ENCODE measurements around the gene PCDHGB4. TPM values are rescaled to one million over a fixed set of nuclear protein-coding genes. Genes with fewer than 3 reads are reported as not detected.
"Not testable (repeated sequence)": the region's sequence is repeated elsewhere in the genome, so short reads cannot be mapped to it uniquely, and the experiment has no call there.

The PCDHGB4 gene
- total and polyA plus RNA-seq, 4 donors: 0.31 to 12.1 (median 4.0) TPM

- no peak overlapping the region for H3K9ac ChIP-seq (ENCODE audit: insufficient read depth in 1 of 2, low read length in 2 of 2)
- no peak overlapping the region for H3K4me3 ChIP-seq
- H3K36me3 ChIP-seq (ENCODE audit: control insufficient read depth in 4 of 4, insufficient read depth in 4 of 4, low read length in 4 of 4): peaks cover 0 to 17% (median 0%) of the 10 kb centered on the region in 4 donors
- no peak for TF ChIP-seq CTCF (IDR thresholded peaks at IDR 0.05; ENCODE audit: control extremely low read depth, extremely low read depth)
- no peaks in the 10 kb centered on the region for H3K4me1 ChIP-seq (ENCODE audit: control insufficient read depth in 5 of 5, insufficient read depth in 5 of 5, low read length in 5 of 5)
- H3K27me3 ChIP-seq (ENCODE audit: control insufficient read depth in 3 of 3, insufficient read depth in 3 of 3, low read length in 2 of 3): peaks cover 0 to 2% (median 0%) of the 10 kb centered on the region in 3 donors
- 34 to 35% methylated on average over 21 of the region's 21 CpGs for WGBS, 2 donors
- peaks cover 3 to 44% (median 19%) of the 10 kb centered on the region in 4 donors for H3K9me3 ChIP-seq (ENCODE audit: control insufficient read depth in 4 of 4, insufficient read depth in 3 of 4, low read length in 3 of 4)
- ATAC-seq (ENCODE audit: insufficient read depth, low FRiP score): no peak
- DNase-seq: no peak
- no peak overlapping the region for H3K27ac ChIP-seq (ENCODE audit: low read depth in 1 of 2, low read length in 1 of 2)
Observed at GRCh38 chr5:141393267-141393666, 5.8 kb downstream of the PCDHGB4 start.

- H3K9me3 ChIP-seq (ENCODE audit: control insufficient read depth in 4 of 4, insufficient read depth in 3 of 4, low read length in 3 of 4): peaks cover 3 to 39% (median 17%) of the 10 kb centered on the region in 4 donors
- not testable (repeated sequence) for H3K27me3 ChIP-seq (ENCODE audit: control insufficient read depth in 3 of 3, insufficient read depth in 3 of 3, low read length in 2 of 3); ATAC-seq (ENCODE audit: insufficient read depth, low FRiP score); H3K4me1 ChIP-seq (ENCODE audit: control insufficient read depth in 5 of 5, insufficient read depth in 5 of 5, low read length in 5 of 5); H3K4me3 ChIP-seq; H3K9ac ChIP-seq (ENCODE audit: insufficient read depth in 1 of 2, low read length in 2 of 2); DNase-seq; H3K27ac ChIP-seq (ENCODE audit: low read depth in 1 of 2, low read length in 1 of 2)
- 34 to 36% methylated on average over 41 to 45 of the region's 53 CpGs for WGBS, 2 donors
- H3K36me3 ChIP-seq (ENCODE audit: control insufficient read depth in 4 of 4, insufficient read depth in 4 of 4, low read length in 4 of 4): peaks cover 0 to 16% (median 0%) of the 10 kb centered on the region in 4 donors
Observed at GRCh38 chr5:141394401-141395187, 7.1 kb downstream of the PCDHGB4 start.

GRCh38 chr5:141397756-141398551, 10.5 kb downstream of the PCDHGB4 start, which contains the start of gene PCDHGB5:
TSS of gene PCDHGB5 (plus strand) at chr5:141397947. CDS start at chr5:141398128, 181 bp downstream.
- H3K27me3 ChIP-seq (ENCODE audit: control insufficient read depth in 3 of 3, insufficient read depth in 3 of 3, low read length in 2 of 3); H3K27ac ChIP-seq (ENCODE audit: low read depth in 1 of 2, low read length in 1 of 2); H3K36me3 ChIP-seq (ENCODE audit: control insufficient read depth in 4 of 4, insufficient read depth in 4 of 4, low read length in 4 of 4); H3K9ac ChIP-seq (ENCODE audit: insufficient read depth in 1 of 2, low read length in 2 of 2); H3K4me1 ChIP-seq (ENCODE audit: control insufficient read depth in 5 of 5, insufficient read depth in 5 of 5, low read length in 5 of 5); H3K4me3 ChIP-seq: not testable (repeated sequence)
- ATAC-seq (ENCODE audit: insufficient read depth, low FRiP score) (peak; percentile 62), DNase-seq (peak in 2 of 3 donors; percentile 31 to 44)
- peaks cover 3 to 38% (median 22%) of the 10 kb centered on the region in 4 donors for H3K9me3 ChIP-seq (ENCODE audit: control insufficient read depth in 4 of 4, insufficient read depth in 3 of 4, low read length in 3 of 4)
- peak; percentile 22 for TF ChIP-seq CTCF (IDR thresholded peaks at IDR 0.05; ENCODE audit: control extremely low read depth, extremely low read depth)
- WGBS, 2 donors: 5% methylated on average over 20 to 24 of the region's 43 CpGs

- H3K9me3 ChIP-seq (ENCODE audit: control insufficient read depth in 4 of 4, insufficient read depth in 3 of 4, low read length in 3 of 4): peaks cover 3 to 40% (median 24%) of the 10 kb centered on the region in 4 donors
- H3K4me3 ChIP-seq: no peak overlapping the region
- DNase-seq (no peak), ATAC-seq (ENCODE audit: insufficient read depth, low FRiP score) (no peak)
- TF ChIP-seq CTCF (IDR thresholded peaks at IDR 0.05; ENCODE audit: control extremely low read depth, extremely low read depth): no peak
- 23 to 30% methylated on average over 15 of the region's 15 CpGs for WGBS, 2 donors
- H3K36me3 ChIP-seq (ENCODE audit: control insufficient read depth in 4 of 4, insufficient read depth in 4 of 4, low read length in 4 of 4): peaks cover 0 to 5% (median 0%) of the 10 kb centered on the region in 4 donors
- no peak overlapping the region for H3K9ac ChIP-seq (ENCODE audit: insufficient read depth in 1 of 2, low read length in 2 of 2)
- no peaks in the 10 kb centered on the region for H3K27me3 ChIP-seq (ENCODE audit: control insufficient read depth in 3 of 3, insufficient read depth in 3 of 3, low read length in 2 of 3)
- H3K4me1 ChIP-seq (ENCODE audit: control insufficient read depth in 5 of 5, insufficient read depth in 5 of 5, low read length in 5 of 5): peaks cover 0 to 3% (median 0%) of the 10 kb centered on the region in 5 donors
- no peak overlapping the region for H3K27ac ChIP-seq (ENCODE audit: low read depth in 1 of 2, low read length in 1 of 2)
Observed at GRCh38 chr5:141398608-141399007, 11.1 kb downstream of the PCDHGB4 start.

Measured in lung (tissue), 12 donors.